HG02973 (cell line): ENCODE data around the gene CPB2.

Source experiments
- ATAC-seq: cut with Tn5 transposase; IDR thresholded peaks from one replicate; pipeline ENCODE4 v1.9.1; 2021; ENCODE audit warnings: moderate library complexity; ENCODE audit not compliant: unreplicated experiment

The CPB2 gene

DNA sequence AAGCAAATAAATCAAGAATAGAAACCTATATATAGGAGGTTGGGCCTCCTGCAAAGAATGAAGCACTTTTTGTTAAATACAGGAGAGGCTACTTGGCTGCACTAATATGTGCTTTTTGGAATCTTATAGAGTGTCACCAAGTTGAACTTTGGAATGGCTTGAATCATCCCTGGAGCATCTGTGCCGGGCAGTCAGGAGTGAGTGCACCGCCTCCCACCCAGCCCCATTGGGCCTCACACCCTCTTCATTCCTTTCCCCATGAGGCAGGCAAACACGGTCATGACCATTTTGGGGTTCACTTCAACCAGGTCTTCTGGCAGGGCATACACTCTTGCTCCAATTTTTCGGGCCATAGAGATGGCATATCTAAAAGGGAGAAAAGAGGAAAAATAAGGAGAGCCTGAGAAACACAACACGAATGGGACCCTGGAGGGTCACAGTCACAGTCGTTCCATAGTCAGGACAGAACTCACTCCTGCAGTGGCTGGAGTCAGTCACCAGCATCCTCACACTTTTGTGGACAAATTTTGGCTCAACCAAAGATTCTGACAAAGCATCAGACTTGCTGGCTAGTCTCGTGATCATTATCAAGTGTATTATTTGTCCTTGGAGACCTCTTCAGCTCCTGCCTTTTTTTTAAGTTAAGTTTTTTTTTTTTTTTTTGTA, 22.7 kb upstream of the CPB2 start:
- no peak for ATAC-seq

DNA sequence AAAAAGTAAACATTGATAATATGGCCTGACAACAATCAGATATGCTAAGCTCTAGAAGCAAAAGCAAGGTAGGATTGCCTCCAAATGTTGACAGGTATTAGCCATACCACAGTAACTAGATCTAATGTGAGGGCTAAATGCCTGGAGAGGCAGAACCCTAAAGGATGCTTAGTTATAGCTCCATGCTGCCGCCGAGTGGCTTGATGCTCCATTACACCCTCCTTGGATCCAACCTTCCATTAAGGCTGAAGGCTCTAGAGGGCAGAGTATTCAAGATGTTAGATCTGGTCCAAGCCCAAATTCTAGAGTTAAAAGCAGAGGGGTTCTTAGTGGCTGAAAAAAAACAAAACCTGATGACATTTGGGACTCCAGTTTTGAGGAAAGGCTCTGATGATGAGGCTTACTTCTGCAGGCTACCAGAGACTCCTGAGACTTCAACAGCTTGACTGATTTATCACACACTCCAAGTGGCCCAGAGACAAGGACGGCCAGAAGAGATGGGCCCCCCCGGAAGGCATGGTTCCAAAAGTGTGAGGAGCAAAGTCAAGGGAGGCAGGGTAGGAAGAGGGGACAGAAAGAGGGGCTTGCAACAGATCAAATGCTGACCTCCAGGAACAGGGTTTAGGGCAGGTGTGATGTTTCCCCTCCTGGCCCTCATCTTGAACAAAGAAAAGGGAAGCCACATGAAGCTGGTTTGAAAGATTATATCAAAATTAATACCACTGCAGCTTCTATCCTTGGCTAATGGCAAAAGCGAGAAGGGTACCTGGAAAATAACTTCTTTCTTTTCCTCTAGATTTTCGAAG, 21.9 kb upstream of the CPB2 start:
- peak; percentile 55 for ATAC-seq

GRCh38 chr13:46126056-46126455, 21.2 kb upstream of the CPB2 start:
- ATAC-seq: no peak

DNA sequence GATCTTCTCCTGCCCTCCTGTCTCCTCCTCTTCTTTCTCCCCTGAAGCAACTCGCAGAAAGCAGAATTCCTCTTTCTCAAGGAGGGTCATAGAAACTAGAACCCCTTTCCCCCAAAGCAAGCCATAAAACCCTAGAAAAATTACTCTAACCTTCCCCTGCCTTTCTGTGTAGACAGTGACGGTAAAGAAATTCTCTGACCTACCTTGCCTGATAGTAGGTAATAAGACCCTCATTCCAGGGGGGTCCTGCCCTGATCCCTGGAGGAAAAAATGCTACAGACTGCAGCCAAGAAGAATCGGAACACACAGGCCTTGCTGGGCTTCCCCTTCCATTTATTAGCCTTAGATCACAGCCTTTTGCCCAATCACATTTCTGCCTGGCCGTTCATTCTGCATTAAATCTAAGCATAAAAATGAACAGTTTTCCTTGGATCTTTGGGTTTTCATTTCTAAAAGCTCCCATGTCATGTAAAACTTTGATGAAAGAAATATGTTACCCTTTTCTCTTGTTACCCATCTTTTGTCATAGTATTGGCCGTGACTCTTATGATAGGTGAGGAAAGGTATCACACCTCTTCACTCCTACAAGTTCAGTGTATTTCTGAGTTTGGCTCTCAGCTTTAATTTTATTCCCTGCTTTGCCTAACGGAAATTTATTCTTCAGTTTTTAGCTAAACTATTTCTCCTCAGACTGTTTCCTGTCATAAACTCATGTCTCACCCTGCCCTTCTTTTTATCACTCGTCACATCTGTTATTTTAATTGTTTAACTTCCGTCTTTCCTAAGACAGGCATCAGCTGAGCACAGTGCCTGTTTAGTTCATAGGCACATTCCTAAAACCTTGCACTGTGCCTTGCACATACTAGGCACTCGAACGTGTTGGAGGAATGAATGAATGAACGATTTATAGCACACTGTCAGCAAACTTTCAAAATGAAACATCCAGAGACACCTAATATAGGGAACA, 20.4 kb upstream of the CPB2 start:
- ATAC-seq: no peak

GRCh38 chr13:46124531-46124966, 19.7 kb upstream of the CPB2 start:
- no peak for ATAC-seq

DNA sequence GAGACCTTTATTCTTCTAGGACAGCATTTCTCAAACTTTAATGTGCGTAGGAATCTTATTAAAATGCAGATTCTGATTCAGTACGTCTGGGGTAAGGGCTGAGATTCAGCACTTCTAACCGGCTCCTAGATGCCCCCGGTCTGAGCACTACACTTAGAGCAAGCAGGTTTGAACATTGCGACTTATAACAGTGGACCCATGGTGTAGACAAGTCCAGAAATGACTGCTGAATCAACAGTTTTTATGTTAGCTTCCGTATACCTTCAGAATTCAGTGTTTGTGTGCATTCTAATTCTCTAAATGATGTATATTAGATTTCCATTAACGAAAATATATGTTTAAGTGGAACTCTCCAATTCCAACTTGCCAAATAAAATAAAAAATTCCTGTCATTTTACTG, 17.5 kb upstream of the CPB2 start:
- ATAC-seq: no peak

DNA sequence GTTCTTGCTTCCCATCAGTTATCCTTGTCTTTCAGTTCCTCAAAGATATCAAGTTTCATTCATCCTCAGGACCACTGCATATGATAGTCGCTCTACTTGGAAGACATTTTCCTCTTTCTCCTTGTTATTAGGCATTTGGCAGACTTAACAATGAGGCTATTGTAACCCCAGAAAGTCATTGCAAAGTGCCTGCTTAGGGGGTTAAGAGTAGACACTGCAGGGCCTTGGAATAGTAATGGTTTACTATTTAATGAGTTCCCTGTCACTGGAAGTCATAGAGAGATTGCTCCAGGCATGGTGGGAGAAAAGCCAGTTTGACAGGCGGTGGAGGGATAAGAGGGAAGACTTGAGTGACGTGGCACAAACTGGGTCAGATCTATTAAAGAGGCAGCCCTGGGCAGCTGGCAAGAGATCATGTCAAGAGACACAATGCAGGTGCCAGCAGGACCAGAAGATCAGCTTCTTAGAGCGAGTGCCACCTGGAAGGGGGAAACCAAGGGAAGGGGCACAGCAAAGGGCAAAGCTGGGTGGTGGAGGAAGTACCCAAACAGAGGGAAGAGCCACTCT, 16.8 kb upstream of the CPB2 start:
- no peak for ATAC-seq

DNA sequence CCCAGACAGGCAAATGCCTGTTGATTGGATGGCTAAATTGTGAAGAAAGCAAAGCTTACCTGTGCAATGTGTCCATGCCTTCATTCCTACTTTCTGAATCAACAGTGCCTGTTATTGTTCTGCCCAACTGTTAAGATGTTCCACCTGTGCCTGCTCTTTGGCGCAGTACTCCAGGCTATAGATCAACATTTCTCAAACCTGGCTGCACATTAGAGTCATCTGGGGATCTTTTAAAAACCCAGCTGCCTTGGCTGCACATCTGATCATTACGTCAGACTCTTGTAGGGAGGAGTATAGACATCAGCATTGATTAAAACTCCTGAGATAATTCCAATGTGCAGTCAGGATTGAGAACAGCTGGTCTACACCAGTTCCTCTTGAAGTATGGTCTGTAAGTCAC, 16.2 kb upstream of the CPB2 start:
- ATAC-seq: no peak

DNA sequence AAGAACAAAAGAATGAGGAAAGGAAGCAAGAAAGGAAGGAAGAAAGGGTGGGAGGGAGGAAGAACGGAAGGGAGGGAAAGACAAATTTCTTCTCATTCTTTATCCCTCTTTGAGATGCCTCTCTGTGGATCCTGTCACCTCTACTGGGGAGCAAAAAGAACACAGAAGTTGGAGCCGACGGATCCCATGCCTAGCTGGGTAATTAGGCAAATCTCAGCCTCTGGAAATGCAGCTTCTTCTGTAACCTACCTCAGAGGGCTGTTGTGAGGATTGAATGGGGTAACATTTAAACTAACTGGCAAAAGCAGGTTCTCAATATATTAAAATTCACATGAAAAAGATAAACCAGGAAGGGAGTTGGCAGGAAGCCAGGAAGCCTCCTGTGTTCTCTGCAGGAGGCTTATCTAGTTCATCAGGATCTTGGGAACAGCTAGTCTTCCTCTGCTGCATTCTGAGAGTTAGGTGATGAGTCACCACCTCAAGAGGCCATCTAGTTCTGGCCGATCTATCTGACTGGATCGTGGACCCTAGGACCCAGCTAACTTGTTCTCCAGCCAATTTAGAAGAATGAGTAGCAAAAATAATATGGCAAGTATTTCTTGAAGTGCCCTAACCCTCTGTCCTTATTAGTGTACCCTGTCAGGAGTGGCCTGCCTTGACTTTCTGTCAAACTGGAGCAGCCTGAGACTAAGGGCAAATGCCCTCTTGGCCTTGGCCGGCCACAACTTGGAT, 15.2 kb upstream of the CPB2 start:
- ATAC-seq: no peak

- no peak for ATAC-seq
Observed at GRCh38 chr13:46116653-46117502, 12.0 kb upstream of the CPB2 start.

GRCh38 chr13:46114613-46115012, 9.8 kb upstream of the CPB2 start:
- no peak for ATAC-seq

GRCh38 chr13:46113596-46113995, 8.8 kb upstream of the CPB2 start:
- ATAC-seq: no peak

- no peak for ATAC-seq
Observed at GRCh38 chr13:46111151-46111550, 6.3 kb upstream of the CPB2 start.

DNA sequence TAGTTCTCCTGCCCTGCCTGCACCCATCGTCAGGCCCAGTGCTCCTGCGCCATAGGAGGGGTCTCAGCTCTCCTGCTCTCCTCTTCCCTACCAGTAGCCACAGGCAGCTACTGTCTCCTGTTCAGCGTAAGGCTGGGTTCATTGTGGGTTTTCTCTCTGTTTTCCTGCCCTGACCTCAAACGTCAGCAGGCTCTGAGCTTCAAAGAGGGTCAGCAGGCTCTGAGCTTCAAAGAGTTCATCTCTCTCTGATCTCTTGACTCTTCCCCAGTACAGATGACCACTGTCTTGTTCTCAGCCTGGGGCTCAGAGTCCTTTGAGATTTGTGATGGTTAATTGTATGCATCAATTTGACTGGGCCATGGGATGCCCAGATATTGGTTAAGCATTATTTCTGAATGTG, 4.6 kb upstream of the CPB2 start:
- ATAC-seq: no peak

- ATAC-seq: no peak
Observed at GRCh38 chr13:46106839-46107371, 2.1 kb upstream of the CPB2 start.

GRCh38 chr13:46103037-46103436, 1.8 kb downstream of the CPB2 start:
- ATAC-seq: no peak

DNA sequence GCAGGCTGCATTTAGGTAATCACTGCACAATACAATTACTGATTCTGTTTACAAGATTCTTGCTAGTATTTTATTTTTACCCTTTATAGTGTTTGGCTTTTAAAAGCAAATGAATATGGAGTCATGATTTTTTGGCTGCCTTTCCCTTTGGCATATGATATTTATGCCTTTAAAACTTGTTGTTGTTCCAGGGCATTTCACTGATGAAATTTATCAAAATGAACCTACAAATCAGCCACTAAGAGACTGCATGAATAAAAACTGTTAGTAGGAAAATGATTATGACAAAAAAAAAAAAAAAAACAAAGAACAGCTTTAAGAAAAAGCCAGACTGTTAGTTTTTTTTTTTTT, 2.6 kb downstream of the CPB2 start:
- ATAC-seq: no peak

- no peak for ATAC-seq
Observed at GRCh38 chr13:46101484-46102254, 3.2 kb downstream of the CPB2 start.

DNA sequence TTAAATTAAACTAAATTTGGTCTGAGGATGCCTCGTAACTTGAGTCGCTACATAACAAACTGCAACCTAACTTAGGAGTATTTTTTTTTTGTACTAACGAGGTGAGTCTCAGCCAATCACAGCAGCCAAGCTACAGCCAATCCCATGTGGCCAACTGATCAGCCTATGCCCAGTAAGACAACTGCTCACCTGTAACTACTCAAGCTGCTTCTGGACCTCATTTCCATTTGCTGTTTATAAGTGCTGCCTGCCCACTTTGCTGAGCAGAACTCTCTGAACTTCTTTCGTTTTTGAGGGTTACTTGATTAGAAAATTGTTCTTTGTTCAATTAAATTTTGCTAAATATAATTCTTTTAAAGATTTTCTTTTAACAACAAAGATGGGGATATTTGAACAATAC, 3.8 kb downstream of the CPB2 start:
- ATAC-seq: no peak
